Activated CD8-positive, alpha-beta T cell treated with anti-CD3 and anti-CD28 coated beads for 36 hours (primary cell): ENCODE measurements around the gene GPR4. TPM values are rescaled to one million over a fixed set of nuclear protein-coding genes. Genes with fewer than 3 reads are reported as not detected.
A peak's percentile ranks its signal among the peaks of the same experiment; 100 is the strongest.

Experiments
- ATAC-seq: fragments of 200-7000 bp; cut with Tn5 transposase; one replicate; pipeline ENCODE4 v1.10.0; 2021; ENCODE audit warnings: mild to moderate bottlenecking, moderate library complexity
- CTCF ChIA-PET: fragments of 350-600 bp; sonication (Branson Sonifier 250); formaldehyde crosslinking; loops from one replicate; lab custom pipeline; 2021; ENCODE audit warnings: antibody characterized with exemption; lab: Charles Lee
- POLR2A ChIA-PET: fragments of 350-600 bp; sonication (Branson Sonifier 250); formaldehyde crosslinking; loops from one replicate; lab custom pipeline; 2021; ENCODE audit warnings: antibody characterized with exemption; lab: Charles Lee
- DNase-seq: peaks from one replicate; pipeline ENCODE4 v3.0.0-alpha.2; 2020
- H3K27ac Mint-ChIP-seq: one replicate; pipeline ENCODE4 v1.8.0; 2021; ENCODE audit warnings: mild to moderate bottlenecking, mixed read lengths
- H3K27me3 Mint-ChIP-seq: one replicate; pipeline ENCODE4 v1.8.0; 2021; ENCODE audit warnings: mixed read lengths
- H3K36me3 Mint-ChIP-seq: one replicate; pipeline ENCODE4 v1.8.0; 2021; ENCODE audit warnings: low read depth, mixed read lengths
- H3K4me1 Mint-ChIP-seq: one replicate; pipeline ENCODE4 v1.8.0; 2021; ENCODE audit warnings: low read depth, mixed read lengths
- H3K4me3 Mint-ChIP-seq: one replicate; pipeline ENCODE4 v1.8.0; 2021; ENCODE audit warnings: mild to moderate bottlenecking, moderate library complexity, mixed read lengths
- H3K9me3 Mint-ChIP-seq: one replicate; pipeline ENCODE4 v1.8.0; 2021; ENCODE audit warnings: mixed read lengths
- intact Hi-C: fragments of 100-400 bp; cut with micrococcal nuclease; formaldehyde crosslinking; loops from one replicate; pipeline ENCODE4 v1.10.0; 2022
- total RNA-seq, 2 experiments: library from RNA; stranded (reverse); gene quantifications; one replicate each; pipeline ENCODE4 v1.2.3, GENCODE V29; 2021
- TF ChIP-seq, protein P1 (sequence below): fragments of 200-600 bp; IDR thresholded peaks from one replicate; pipeline ENCODE4 v1.8.0; 2022; ENCODE audit warnings: antibody characterized with exemption, mild to moderate bottlenecking

GPR4 gene
- total RNA-seq, 2 experiments from 2014 or later, result not detected

DNA sequence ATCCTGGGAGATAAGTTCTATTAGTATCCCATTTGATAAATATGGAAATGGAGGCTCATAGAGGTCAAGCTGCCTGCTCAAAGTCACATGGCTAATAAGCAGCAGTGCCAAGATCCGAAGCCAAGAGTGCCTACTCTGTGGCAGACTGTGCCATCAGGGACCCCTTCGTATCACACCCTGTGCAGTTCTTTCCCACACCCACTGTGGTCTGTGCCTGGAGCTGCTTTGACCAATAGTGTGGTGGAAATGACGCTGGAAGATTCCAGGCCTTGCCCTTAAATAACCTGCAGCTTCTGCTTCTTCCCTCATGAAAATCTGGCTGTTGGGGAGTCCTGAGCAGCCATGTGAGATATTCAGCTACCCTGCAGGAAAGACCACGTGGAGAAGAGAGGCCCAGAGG, 27.5 kb downstream of the GPR4 start:
- H3K9me3 Mint-ChIP-seq, result no peaks in the 10 kb centered on the region
- intact Hi-C loops, result loop anchor here (10.0 kb wide), 1 partner anchor 50 kb away; no protein-coding TSS in a partner anchor
- peaks cover 2% of the 10 kb centered on the region for H3K36me3 Mint-ChIP-seq
- POLR2A ChIA-PET, result interaction anchor here (0.8 to 1.3 kb wide), 2 partner anchors 9 to 14 kb away, joined by 3 to 5 read pairs; no protein-coding TSS in a partner anchor
- no peak for ATAC-seq
- H3K27me3 Mint-ChIP-seq, result no peaks in the 10 kb centered on the region
- no peak overlapping the region for H3K27ac Mint-ChIP-seq
- H3K4me1 Mint-ChIP-seq, result peaks cover 17% of the 10 kb centered on the region
- TF ChIP-seq, protein P1, sequence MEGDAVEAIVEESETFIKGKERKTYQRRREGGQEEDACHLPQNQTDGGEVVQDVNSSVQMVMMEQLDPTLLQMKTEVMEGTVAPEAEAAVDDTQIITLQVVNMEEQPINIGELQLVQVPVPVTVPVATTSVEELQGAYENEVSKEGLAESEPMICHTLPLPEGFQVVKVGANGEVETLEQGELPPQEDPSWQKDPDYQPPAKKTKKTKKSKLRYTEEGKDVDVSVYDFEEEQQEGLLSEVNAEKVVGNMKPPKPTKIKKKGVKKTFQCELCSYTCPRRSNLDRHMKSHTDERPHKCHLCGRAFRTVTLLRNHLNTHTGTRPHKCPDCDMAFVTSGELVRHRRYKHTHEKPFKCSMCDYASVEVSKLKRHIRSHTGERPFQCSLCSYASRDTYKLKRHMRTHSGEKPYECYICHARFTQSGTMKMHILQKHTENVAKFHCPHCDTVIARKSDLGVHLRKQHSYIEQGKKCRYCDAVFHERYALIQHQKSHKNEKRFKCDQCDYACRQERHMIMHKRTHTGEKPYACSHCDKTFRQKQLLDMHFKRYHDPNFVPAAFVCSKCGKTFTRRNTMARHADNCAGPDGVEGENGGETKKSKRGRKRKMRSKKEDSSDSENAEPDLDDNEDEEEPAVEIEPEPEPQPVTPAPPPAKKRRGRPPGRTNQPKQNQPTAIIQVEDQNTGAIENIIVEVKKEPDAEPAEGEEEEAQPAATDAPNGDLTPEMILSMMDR, result no peak
- CTCF ChIA-PET, result interaction anchor here (0.8 to 1.9 kb wide), 2 partner anchors 16 to 107 kb away, joined by 4 to 5 read pairs; no protein-coding TSS in a partner anchor
- no peak for DNase-seq
- no peak overlapping the region for H3K4me3 Mint-ChIP-seq

DNA sequence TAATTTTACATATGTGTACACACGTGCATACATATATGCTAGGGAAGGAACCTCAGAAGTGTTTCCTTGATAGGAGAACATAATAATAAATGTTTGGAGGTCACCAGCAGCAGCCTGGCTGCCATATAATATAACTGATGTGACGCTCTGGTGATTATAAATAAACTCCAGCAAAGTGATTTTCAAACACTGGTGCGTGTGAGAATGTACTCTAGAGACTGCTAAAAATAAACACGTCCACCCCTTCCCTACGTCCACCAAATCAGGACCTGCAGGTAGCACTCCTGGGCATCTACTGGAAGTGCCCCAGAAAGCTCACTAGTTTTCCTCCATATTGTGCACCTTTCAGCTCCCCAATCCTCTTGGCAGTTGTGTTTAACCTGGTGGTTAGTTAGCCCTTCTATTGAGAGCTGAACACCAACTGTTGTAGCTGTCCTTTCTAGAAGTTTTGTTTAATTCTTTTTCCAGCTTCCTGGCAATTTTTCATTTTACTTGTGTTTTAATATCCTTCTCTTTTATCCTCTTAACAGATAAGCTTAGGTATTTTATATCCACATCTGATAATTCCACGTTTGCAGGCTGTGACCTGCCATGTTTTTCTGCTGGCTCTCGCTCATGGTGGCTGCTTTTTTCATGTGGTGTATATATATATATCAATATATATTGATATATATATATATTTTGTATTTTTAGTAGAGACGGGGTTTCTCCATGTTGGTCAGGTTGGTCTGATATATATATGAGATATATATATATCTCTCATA, 30.4 kb downstream of the GPR4 start:
- Mint-ChIP-seq H3K4me1 (peaks cover 7% of the 10 kb centered on the region), H3K9me3 (no peaks in the 10 kb centered on the region), H3K27ac (no peak overlapping the region), H3K36me3 (peaks cover 2% of the 10 kb centered on the region), H3K27me3 (no peaks in the 10 kb centered on the region), H3K4me3 (no peak overlapping the region)
- ChIA-PET CTCF (interaction anchor here (1.0 to 1.7 kb wide), 4 partner anchors 14 to 43 kb away, joined by 3 to 11 read pairs (median 4); no protein-coding TSS in a partner anchor), POLR2A (interaction anchor here (0.7 kb wide), 1 partner anchor 90 kb away, joined by 4 read pairs; no protein-coding TSS in a partner anchor)
- intact Hi-C loops, result loop anchor here (10.0 kb wide), 1 partner anchor 47 kb away; no protein-coding TSS in a partner anchor
- TF ChIP-seq, protein P1, result no peak
- ATAC-seq, result no peak
- no peak for DNase-seq

DNA sequence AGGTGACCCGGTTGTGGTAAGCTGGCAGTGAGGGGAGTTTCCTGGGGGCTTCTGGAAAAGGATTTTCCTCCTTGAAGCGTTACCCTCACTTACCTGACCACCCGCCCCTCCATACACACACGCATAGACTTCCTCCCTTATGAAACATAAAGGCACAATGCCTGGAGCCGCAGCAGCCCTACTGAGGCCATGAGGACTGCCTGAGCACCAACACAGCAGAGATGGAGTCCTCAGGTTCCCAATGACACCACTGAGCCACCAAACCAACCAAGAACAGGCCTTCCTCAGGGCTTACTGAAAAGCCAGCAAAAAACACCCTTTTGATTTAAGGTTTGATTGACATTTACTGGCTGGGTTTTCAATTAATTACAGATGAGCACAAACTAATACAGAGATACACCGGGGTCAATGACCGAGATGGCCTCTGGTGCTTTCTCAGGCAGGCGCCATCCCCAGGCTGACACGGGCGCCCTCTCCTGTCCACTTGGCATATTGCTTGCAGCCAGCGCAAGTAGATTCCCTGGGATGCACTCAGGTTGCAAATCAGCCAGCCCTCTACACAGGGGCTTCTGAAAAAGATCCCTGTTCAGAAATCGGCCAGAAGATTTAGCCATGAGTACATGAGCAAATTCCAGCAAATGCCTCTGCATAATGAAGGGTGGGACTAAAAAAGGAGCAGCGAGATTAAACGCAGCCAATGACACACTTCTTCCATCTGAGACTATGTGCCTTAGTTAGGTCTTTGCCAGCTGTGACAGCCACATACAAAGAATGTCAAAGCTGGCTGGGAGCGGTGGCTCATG, 32.2 kb downstream of the GPR4 start:
- ChIA-PET POLR2A (no interaction called here), CTCF (interaction anchor here (0.9 to 3.6 kb wide), 4 partner anchors 8 to 23 kb away, joined by 3 to 25 read pairs (median 3); no protein-coding TSS in a partner anchor)
- intact Hi-C loops, result loop anchor here (10.0 kb wide), 1 partner anchor 45 kb away; no protein-coding TSS in a partner anchor
- H3K4me3 Mint-ChIP-seq, result no peak overlapping the region
- no peaks in the 10 kb centered on the region for H3K27me3 Mint-ChIP-seq
- DNase-seq (peak; percentile 81), ATAC-seq (peak; percentile 91)
- TF ChIP-seq, protein P1, result peak; percentile 72
- H3K4me1 Mint-ChIP-seq, result peaks cover 7% of the 10 kb centered on the region
- no peaks in the 10 kb centered on the region for H3K9me3 Mint-ChIP-seq
- H3K36me3 Mint-ChIP-seq, result peaks cover 2% of the 10 kb centered on the region
- no peak overlapping the region for H3K27ac Mint-ChIP-seq

DNA sequence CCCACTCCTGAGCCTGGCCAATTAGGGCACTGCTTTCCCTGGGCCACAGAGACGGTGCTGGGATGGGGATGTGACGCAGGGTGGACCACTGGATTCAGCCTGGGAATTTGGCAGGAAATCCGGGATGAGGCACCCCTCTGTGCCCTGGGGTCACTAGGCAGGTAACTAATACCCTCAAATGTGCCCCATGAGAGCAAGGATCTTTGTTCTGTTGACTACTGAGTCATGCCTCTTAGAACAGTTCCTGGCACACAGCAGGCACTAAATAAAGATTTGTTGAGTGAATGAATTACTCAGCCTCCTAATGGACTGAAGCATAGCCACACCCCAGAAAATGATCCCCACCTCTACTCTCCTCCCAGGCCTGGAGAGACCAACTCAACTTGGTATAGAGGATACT, 33.3 kb downstream of the GPR4 start:
- H3K9me3 Mint-ChIP-seq, result no peaks in the 10 kb centered on the region
- H3K27me3 Mint-ChIP-seq, result no peaks in the 10 kb centered on the region
- H3K27ac Mint-ChIP-seq, result no peak overlapping the region
- intact Hi-C loops, result no loop called here
- peaks cover 16% of the 10 kb centered on the region for H3K4me1 Mint-ChIP-seq
- peaks cover 2% of the 10 kb centered on the region for H3K36me3 Mint-ChIP-seq
- no peak overlapping the region for H3K4me3 Mint-ChIP-seq
- POLR2A ChIA-PET, result no interaction called here
- DNase-seq (no peak), ATAC-seq (no peak)
- CTCF ChIA-PET, result interaction anchor here (1.6 to 3.6 kb wide), 2 partner anchors 11 to 83 kb away, joined by 5 to 25 read pairs; no protein-coding TSS in a partner anchor
- TF ChIP-seq, protein P1, result no peak
